Epithelial cell of alveolus of lung (primary cell): ENCODE results near the gene NUP37. TPM values are rescaled to one million over a fixed set of nuclear protein-coding genes. Genes with fewer than 3 reads are reported as not detected.

Source experiments
- total RNA-seq: library from RNA; depleted of rRNA; stranded (reverse); fragments of >200 nt; gene quantifications from 2 replicates; pipeline ENCODE4 v1.2.1, GENCODE V29; 2015

The NUP37 gene
- 28.1 and 37.5 TPM in 2 replicates for total RNA-seq

GRCh38 chr12:102119674-102120563, at the start of gene NUP37, which contains the start of gene PARPBP:
NUP37 (minus strand) TSS chr12:102120114; CDS start chr12:102118518, 1,596 bp downstream.
PARPBP (plus strand) TSS chr12:102120183; CDS start chr12:102123889, 3,706 bp downstream.

GRCh38 chr12:102061560-102062418, 58.1 kb downstream of the NUP37 start, which contains the start of gene WASHC3:
WASHC3 (minus strand) TSS chr12:102061991; CDS start chr12:102061962, 29 bp downstream.

Other genes with a start within 250 kb of the NUP37 start
- gene DRAM1, start 242.5 kb downstream of the NUP37 start, total RNA-seq, result 12.8 and 38.9 TPM in 2 replicates
- 74.6 and 124 TPM in 2 replicates for gene WASHC3, start 58.1 kb downstream of the NUP37 start, total RNA-seq
- gene PARPBP, start 69 bp upstream of the NUP37 start, total RNA-seq, result 5.7 and 11.2 TPM in 2 replicates
- gene PMCH, start 77.7 kb upstream of the NUP37 start, total RNA-seq, result not detected in 2 replicates